ENCODE results near the gene RPS5. TPM values are rescaled to one million over a fixed set of nuclear protein-coding genes. Genes with fewer than 3 reads are reported as not detected.

RPS5 gene
- total and polyA plus RNA-seq, 2 donors (not counting 1 experiment from before 2014, with no cell fraction given): 1,173 to 2,126 TPM

GRCh38 chr19:58409010-58409790 lies 22.1 kb downstream of the RPS5 start:
- Histone ChIP-seq H3K9ac (ENCODE audit: insufficient read depth, low read length) (peak overlapping the region; percentile 82), H3K4me1 (ENCODE audit: control insufficient read depth, extremely low read depth, insufficient read depth, low read length) (peaks cover 8% of the 10 kb centered on the region), H3K36me3 (ENCODE audit: control insufficient read depth, insufficient read depth, low read length) (peaks cover 2% of the 10 kb centered on the region), H3K4me3 (replicated peaks in 1 of 4; ENCODE audit: control extremely low read depth in 1 of 4, insufficient read depth in 1 of 4, low read depth in 3 of 4, low read length in 4 of 4) (peak overlapping the region; percentile 73 to 97 (median 86)), H3K79me2 (ENCODE audit: control insufficient read depth, insufficient read depth, low read length) (peaks cover 26% of the 10 kb centered on the region), H3K4me2 (ENCODE audit: extremely low read depth, insufficient read depth, low read length) (peak overlapping the region; percentile 99), H3K9me3 (ENCODE audit: control insufficient read depth, insufficient read depth, low read depth, low read length) (no peaks in the 10 kb centered on the region), H3K27ac (ENCODE audit: insufficient read depth, low read length) (peak overlapping the region; percentile 91), H3K27me3 (ENCODE audit: control insufficient read depth, insufficient read depth, low read length) (no peaks in the 10 kb centered on the region), H2AFZ (ENCODE audit: low read length) (peak overlapping the region; percentile 90), H4K20me1 (ENCODE audit: control insufficient read depth, extremely low read depth, insufficient read depth, low read length) (no peaks in the 10 kb centered on the region)
- TF ChIP-seq CTCF (conservative IDR thresholded peaks at IDR 0.05 in 1 of 2, IDR thresholded peaks at IDR 0.05 in 1 of 2; ENCODE audit: low read depth in 1 of 2, low read length in 2 of 2) (peak in 1 of 2 donors; percentile 3), EZH2 (IDR thresholded peaks at IDR 0.05; ENCODE audit: low read length, missing control alignments) (no peak)
- DNase-seq (ENCODE audit: low read depth in 2 of 2): no peak

GRCh38 chr19:58416604-58417003 lies 29.5 kb downstream of the RPS5 start:
- no peaks in the 10 kb centered on the region for H3K27me3 ChIP-seq (ENCODE audit: control insufficient read depth, insufficient read depth, low read length)
- H3K79me2 ChIP-seq (ENCODE audit: control insufficient read depth, insufficient read depth, low read length): no peaks in the 10 kb centered on the region
- H3K4me1 ChIP-seq (ENCODE audit: control insufficient read depth, extremely low read depth, insufficient read depth, low read length): no peaks in the 10 kb centered on the region
- H2AFZ ChIP-seq (ENCODE audit: low read length): no peak overlapping the region
- TF ChIP-seq EZH2 (IDR thresholded peaks at IDR 0.05; ENCODE audit: low read length, missing control alignments) (no peak), CTCF (conservative IDR thresholded peaks at IDR 0.05 in 1 of 2, IDR thresholded peaks at IDR 0.05 in 1 of 2; ENCODE audit: low read depth in 1 of 2, low read length in 2 of 2) (no peak)
- H3K4me3 ChIP-seq (replicated peaks in 1 of 4; ENCODE audit: control extremely low read depth in 1 of 4, insufficient read depth in 1 of 4, low read depth in 3 of 4, low read length in 4 of 4): no peak overlapping the region
- peaks cover 2% of the 10 kb centered on the region for H3K9me3 ChIP-seq (ENCODE audit: control insufficient read depth, insufficient read depth, low read depth, low read length)
- H3K9ac ChIP-seq (ENCODE audit: insufficient read depth, low read length): no peak overlapping the region
- H4K20me1 ChIP-seq (ENCODE audit: control insufficient read depth, extremely low read depth, insufficient read depth, low read length): no peaks in the 10 kb centered on the region
- no peak overlapping the region for H3K27ac ChIP-seq (ENCODE audit: insufficient read depth, low read length)
- no peak overlapping the region for H3K4me2 ChIP-seq (ENCODE audit: extremely low read depth, insufficient read depth, low read length)
- no peak for DNase-seq (ENCODE audit: low read depth in 2 of 2)
- peaks cover 22% of the 10 kb centered on the region for H3K36me3 ChIP-seq (ENCODE audit: control insufficient read depth, insufficient read depth, low read length)

GRCh38 chr19:58417071-58417470 lies 30.0 kb downstream of the RPS5 start:
- no peaks in the 10 kb centered on the region for H3K79me2 ChIP-seq (ENCODE audit: control insufficient read depth, insufficient read depth, low read length)
- no peak overlapping the region for H3K4me2 ChIP-seq (ENCODE audit: extremely low read depth, insufficient read depth, low read length)
- no peak overlapping the region for H3K27ac ChIP-seq (ENCODE audit: insufficient read depth, low read length)
- no peaks in the 10 kb centered on the region for H4K20me1 ChIP-seq (ENCODE audit: control insufficient read depth, extremely low read depth, insufficient read depth, low read length)
- peaks cover 2% of the 10 kb centered on the region for H3K9me3 ChIP-seq (ENCODE audit: control insufficient read depth, insufficient read depth, low read depth, low read length)
- H2AFZ ChIP-seq (ENCODE audit: low read length): no peak overlapping the region
- no peak for DNase-seq (ENCODE audit: low read depth in 2 of 2)
- no peak overlapping the region for H3K9ac ChIP-seq (ENCODE audit: insufficient read depth, low read length)
- H3K4me3 ChIP-seq (replicated peaks in 1 of 4; ENCODE audit: control extremely low read depth in 1 of 4, insufficient read depth in 1 of 4, low read depth in 3 of 4, low read length in 4 of 4): no peak overlapping the region
- no peaks in the 10 kb centered on the region for H3K4me1 ChIP-seq (ENCODE audit: control insufficient read depth, extremely low read depth, insufficient read depth, low read length)
- H3K27me3 ChIP-seq (ENCODE audit: control insufficient read depth, insufficient read depth, low read length): no peaks in the 10 kb centered on the region
- peaks cover 22% of the 10 kb centered on the region for H3K36me3 ChIP-seq (ENCODE audit: control insufficient read depth, insufficient read depth, low read length)
- TF ChIP-seq CTCF (conservative IDR thresholded peaks at IDR 0.05 in 1 of 2, IDR thresholded peaks at IDR 0.05 in 1 of 2; ENCODE audit: low read depth in 1 of 2, low read length in 2 of 2): no peak
- no peak for TF ChIP-seq EZH2 (IDR thresholded peaks at IDR 0.05; ENCODE audit: low read length, missing control alignments)

Measured in fibroblast of lung (primary cell).